K562 (cell line): Measurements from ENCODE around the gene CAPN2. TPM values are rescaled to one million over a fixed set of nuclear protein-coding genes. Genes with fewer than 3 reads are reported as not detected.

Experiments used
- ATAC-seq: fragments of 200-7000 bp; cut with Tn5 transposase; 3 replicates; pipeline ENCODE4 v1.9.1; 2020; ENCODE audit warnings: moderate library complexity
- BruUV-seq: library from RNA; stranded (reverse); fragments of 400-500 nt; replicated peaks from 2 replicates; lab custom pipeline; 2021; lab: Mats Ljungman, UMichigan
- CTCF ChIA-PET: fragments of 300-600 bp; formaldehyde crosslinking; extraction: SDS; loops from one replicate; lab custom pipeline; 2021; ENCODE audit warnings: low intra/inter-chr PET ratio; lab: Yijun Ruan, JAX
- POLR2A ChIA-PET: fragments of 300-600, 350-650 bp; sonication (Branson Sonifier 250); formaldehyde crosslinking; extraction: SDS; loops from one replicate; lab custom pipeline; 2021; ENCODE audit warnings: antibody characterized with exemption, inconsistent platforms; lab: Yijun Ruan, JAX
- DNase-seq, 4 experiments: peaks; one replicate each; pipeline versions ENCODE4 v3.0.0 to v3.0.0-alpha.2; 2011 to 2018; ENCODE audit warnings: low spot score in 3 of 4, mixed read lengths in 3 of 4; ENCODE audit errors: extremely low read depth in 1 of 4
- FAIRE-seq: peaks from 2 replicates; lab custom pipeline; 2011; peaks lifted over from hg19 to GRCh38; lab: Jason Lieb, UNC
- H2AFZ ChIP-seq: 2 replicates; pipeline ENCODE4 v1.6.0; 2011; ENCODE audit warnings: low read depth, low read length, control low read depth, inconsistent platforms
- H3K27ac ChIP-seq: fragments of 200-600 bp; 3 replicates; pipeline ENCODE4 v1.8.0; 2011; ENCODE audit warnings: low read depth, mild to moderate bottlenecking, control low read depth, inconsistent platforms, low read length, moderate library complexity, mixed read lengths; ENCODE audit errors: extremely low read depth
- H3K27me3 ChIP-seq, 2 experiments: fragments of 300-600 bp in 1 of 2; 2 replicates in 1 of 2; 3 replicates in 1 of 2; pipeline versions ENCODE4 v1.6.0 to v1.8.0; 2011; ENCODE audit warnings: inconsistent platforms in 2 of 2, low read length in 2 of 2, mild to moderate bottlenecking in 1 of 2, mixed read lengths in 1 of 2, moderate library complexity in 1 of 2; ENCODE audit not compliant: control insufficient read depth in 2 of 2, insufficient read depth in 2 of 2
- H3K36me3 ChIP-seq: fragments of 300-600 bp; 3 replicates; pipeline ENCODE4 v1.8.0; 2011; ENCODE audit warnings: mild to moderate bottlenecking, low read length, inconsistent platforms; ENCODE audit not compliant: control insufficient read depth, insufficient read depth
- H3K4me1 ChIP-seq, 2 experiments: fragments of 200-600 bp in 1 of 2; replicated peaks in 1 of 2; 2 replicates in 1 of 2; 3 replicates in 1 of 2; pipeline versions ENCODE4 v1.5.1 to v1.8.0; 2011; ENCODE audit warnings: inconsistent platforms in 2 of 2, low read length in 2 of 2, mild to moderate bottlenecking in 1 of 2, mixed read lengths in 1 of 2, moderate library complexity in 1 of 2; ENCODE audit not compliant: control insufficient read depth in 2 of 2, insufficient read depth in 2 of 2
- H3K4me2 ChIP-seq: 2 replicates; pipeline ENCODE4 v1.6.1; 2011; ENCODE audit warnings: low read length, control low read depth, inconsistent platforms, mixed read lengths; ENCODE audit not compliant: insufficient read depth
- H3K4me3 ChIP-seq: fragments of 200-600 bp; sonication (generic), shearing (Covaris generic); 2 replicates; pipeline ENCODE4 v1.5.1; 2016; ENCODE audit warnings: control low read depth, inconsistent platforms
- H3K79me2 ChIP-seq: fragments of 200-600 bp; 3 replicates; pipeline ENCODE4 v1.8.0; 2011; ENCODE audit warnings: low read length, inconsistent platforms; ENCODE audit not compliant: control insufficient read depth, insufficient read depth
- H3K9ac ChIP-seq, 2 experiments: 2 replicates each; pipeline versions ENCODE4 v1.6.0 to v1.6.1; 2011; ENCODE audit warnings: low read depth in 2 of 2, low read length in 2 of 2, control low read depth in 1 of 2, inconsistent platforms in 1 of 2, mild to moderate bottlenecking in 1 of 2, mixed read lengths in 1 of 2; ENCODE audit not compliant: insufficient read depth in 1 of 2
- H3K9me1 ChIP-seq: one replicate; pipeline ENCODE4 v1.6.0; 2011; ENCODE audit warnings: inconsistent platforms, mild to moderate bottlenecking, low read length, moderate library complexity; ENCODE audit not compliant: control insufficient read depth, insufficient read depth
- H3K9me3 ChIP-seq: replicated peaks from 2 replicates; pipeline ENCODE4 v1.5.1; 2011; ENCODE audit warnings: low read depth, low read length, inconsistent platforms; ENCODE audit not compliant: control insufficient read depth, insufficient read depth
- H4K20me1 ChIP-seq: replicated peaks from 2 replicates; pipeline ENCODE4 v1.6.1; 2011; ENCODE audit warnings: low read length, inconsistent platforms, mixed read lengths; ENCODE audit not compliant: control insufficient read depth, insufficient read depth
- BDP1 ChIP-seq: IDR thresholded peaks from 3 replicates; pipeline ENCODE4 v1.6.1; 2011; ENCODE audit not compliant: insufficient read length, insufficient read depth
- BMI1 ChIP-seq: fragments of 150-350 bp; IDR thresholded peaks from 2 replicates; pipeline ENCODE4 v1.6.1; 2014; ENCODE audit warnings: low read length
- BRD4 ChIP-seq: fragments of 200-600 bp; sonication (generic); IDR thresholded peaks from 2 replicates; pipeline ENCODE4 v1.6.1; 2017; ENCODE audit warnings: inconsistent platforms
- ETS2 ChIP-seq: IDR thresholded peaks from 2 replicates; pipeline ENCODE4 v1.6.1; 2016; ENCODE audit warnings: borderline replicate concordance, missing genetic modification characterization, mild to moderate bottlenecking, moderate library complexity, missing compliant biosample characterization; ENCODE audit not compliant: poor library complexity, severe bottlenecking
- EWSR1 ChIP-seq: fragments of 450-650 bp; IDR thresholded peaks from 2 replicates; pipeline ENCODE4 v1.6.1; 2018; ENCODE audit warnings: borderline replicate concordance, mild to moderate bottlenecking, low read depth, moderate library complexity; ENCODE audit not compliant: partially characterized antibody
- GABPA ChIP-seq: fragments of 200-800 bp; sonication (Bioruptor generic); conservative IDR thresholded peaks from 2 replicates; pipeline ENCODE4 v1.6.1; 2016; ENCODE audit warnings: low read depth, missing genetic modification characterization, missing compliant biosample characterization
- HEY1 ChIP-seq: fragments of 250-450 bp; sonication (Bioruptor Pico); IDR thresholded peaks from 2 replicates; pipeline ENCODE4 v1.5.0; 2020; ENCODE audit warnings: mild to moderate bottlenecking, moderate library complexity, borderline replicate concordance
- JUND ChIP-seq, 2 experiments: IDR thresholded peaks; 2 replicates in 1 of 2; 3 replicates in 1 of 2; pipeline ENCODE4 v1.6.1; 2011; ENCODE audit warnings: borderline replicate concordance in 2 of 2, low read depth in 2 of 2, low read length in 2 of 2, improper control_type of control experiment in 1 of 2, missing biosample characterization in 1 of 2, missing genetic modification characterization in 1 of 2, missing genetic modification reagents in 1 of 2
- NFIC ChIP-seq: fragments of 450-650 bp; IDR thresholded peaks from 2 replicates; pipeline ENCODE4 v1.6.1; 2017; ENCODE audit warnings: mild to moderate bottlenecking, inconsistent platforms
- NFXL1 ChIP-seq: fragments of 450-650 bp; formaldehyde crosslinking; IDR thresholded peaks from 2 replicates; pipeline ENCODE4 v1.4.0; 2021; ENCODE audit warnings: mild to moderate bottlenecking
- POU5F1 ChIP-seq: fragments of 150-350 bp; IDR thresholded peaks from 2 replicates; pipeline ENCODE4 v1.6.1; 2014; ENCODE audit warnings: borderline replicate concordance, low read length, low read depth, mild to moderate bottlenecking; ENCODE audit not compliant: partially characterized antibody
- SREBF2 ChIP-seq: sonication (generic); formaldehyde crosslinking; IDR thresholded peaks from 2 replicates; pipeline ENCODE4 v1.4.0; 2020; ENCODE audit warnings: mild to moderate bottlenecking, missing genetic modification reagents
- TCF3 ChIP-seq: sonication (generic); formaldehyde crosslinking; IDR thresholded peaks from 2 replicates; pipeline ENCODE4 v1.4.0; 2020; ENCODE audit warnings: mild to moderate bottlenecking, missing genetic modification reagents
- ZNF354B ChIP-seq: fragments of 250-450 bp; sonication (Bioruptor Pico); IDR thresholded peaks from 2 replicates; pipeline ENCODE4 v1.4.0; 2020
- ZNF668 ChIP-seq: fragments of 250-450 bp; sonication (Bioruptor Pico); IDR thresholded peaks from 2 replicates; pipeline ENCODE4 v1.8.0; 2022; ENCODE audit warnings: mild to moderate bottlenecking, inconsistent platforms
- ZNF75A ChIP-seq: fragments of 450-650 bp; formaldehyde crosslinking; IDR thresholded peaks from 2 replicates; pipeline ENCODE4 v1.4.0; 2020; ENCODE audit warnings: mild to moderate bottlenecking
- WGBS: fragments of 100-300 bp; shearing (Covaris generic); methylation state at CpG from one replicate; pipeline ENCODE4 v1.1.6; 2016; ENCODE audit warnings: low coverage, mixed read lengths; ENCODE audit not compliant: insufficient coverage; ENCODE audit errors: missing lambda C conversion rate; 5-methylcytosine and 5-hydroxymethylcytosine counted together
- in situ Hi-C: fragments of 300-500 bp; cut with MboI; formaldehyde crosslinking; loops from 4 replicates; pipeline ENCODE4 v1.15.0; 2018; ENCODE audit warnings: inconsistent platforms, mixed read lengths
- intact Hi-C: fragments of 100-400 bp; cut with micrococcal nuclease; formaldehyde crosslinking; loops from 2 replicates; pipeline ENCODE4 v1.14.2; 2022
- polyA plus RNA-seq, 8 experiments: library from polyadenylated mRNA; depleted of rRNA in 4 of 8; stranded (reverse) in 5 of 8; unstranded in 3 of 8; fragments of >200 nt; fragmentation: Nextera tagmentation in 2 of 8; fragmentation: Illumina TruSeq in 1 of 8; extraction: Ambion mirVana in 2 of 8; extraction: Trizol in 1 of 8; gene quantifications; 2 replicates each; pipeline versions ENCODE4 v1.2.1 to v1.2.3, GENCODE V29; 2011 to 2014; ENCODE audit warnings: inconsistent platforms in 1 of 8, missing spikeins in 1 of 8
- total RNA-seq, 7 experiments: library from RNA; depleted of rRNA in 6 of 7; stranded (reverse); fragments of >200 nt in 6 of 7; fragmentation: Illumina TruSeq in 2 of 7; extraction: Trizol in 2 of 7; gene quantifications; 2 replicates each; pipeline versions ENCODE4 v1.2.1 to v1.2.3, GENCODE V29; 2011 to 2021; ENCODE audit warnings: low replicate concordance in 1 of 7
- TF ChIP-seq, protein P1 (sequence below): fragments of 250-450 bp; sonication (Bioruptor Pico); IDR thresholded peaks from 2 replicates; pipeline ENCODE4 v1.5.0; 2022; ENCODE audit warnings: mild to moderate bottlenecking
- TF ChIP-seq, protein P2 (sequence below): sonication (generic); formaldehyde crosslinking; IDR thresholded peaks from 2 replicates; pipeline ENCODE4 v1.8.0; 2022; ENCODE audit warnings: mild to moderate bottlenecking, low read depth, missing genetic modification reagents
- TF ChIP-seq, protein P3 (sequence below): fragments of 450-650 bp; formaldehyde crosslinking; IDR thresholded peaks from 2 replicates; pipeline ENCODE4 v1.4.0; 2020; ENCODE audit warnings: mild to moderate bottlenecking, moderate library complexity

CAPN2 gene
- total and polyA plus RNA-seq, 9 of the 15 experiments (the other 6 are each of a cell fraction or from before 2014, with no cell fraction given): 24.6 to 157 (median 101) TPM

DNA sequence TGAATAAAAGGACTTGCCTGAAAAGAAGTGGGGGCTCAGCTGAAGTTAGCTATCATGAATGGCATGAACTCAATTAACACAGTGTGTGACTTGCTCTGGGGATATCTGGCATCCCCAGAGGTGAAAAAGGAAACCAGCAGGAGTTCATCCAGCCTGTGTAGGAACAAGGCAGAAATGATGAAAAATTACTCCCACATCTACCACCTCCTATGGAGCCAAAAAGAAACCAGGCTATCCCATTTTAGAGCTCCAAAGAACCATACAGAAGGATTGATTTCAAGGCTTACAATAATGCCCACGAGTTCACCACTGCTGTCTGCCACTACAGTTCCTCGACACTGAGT lies 108.1 kb downstream of the CAPN2 start:
- Histone ChIP-seq H3K9me1 (no peaks in the 10 kb centered on the region), H3K4me1 (peaks cover 0 to 8% of the 10 kb centered on the region in 2 experiments; a peak in 3 of 5 replicates), H4K20me1 (0 out of 2 replicates have a peak, but pooled peaks cover 5% of the 10 kb centered on the region), H3K9ac (no peak overlapping the region), H3K79me2 (peaks cover 78% of the 10 kb centered on the region), H2AFZ (no peak overlapping the region), H3K27me3 (no peaks in the 10 kb centered on the region), H3K9me3 (no peaks in the 10 kb centered on the region), H3K27ac (peak overlapping the region; percentile 8; the same call in 1 of the 3 replicates), H3K36me3 (peaks cover 42% of the 10 kb centered on the region), H3K4me3 (no peak overlapping the region), H3K4me2 (no peak overlapping the region)
- intact Hi-C loops: no loop called here
- WGBS: 79% methylated on average over 2 of the region's 2 CpGs
- in situ Hi-C loops: no loop called here
- no peak for DNase-seq
- ATAC-seq: peak; percentile 45
- no peak for FAIRE-seq
- ChIA-PET CTCF (no interaction called here), POLR2A (interaction anchor here (0.5 to 1.5 kb wide), 6 partner anchors 9 to 556 kb away, joined by 3 to 5 read pairs (median 3); no protein-coding TSS in a partner anchor)
- BruUV-seq: TSS peak; percentile 16
- no peak for TF ChIP-seq ZNF354B (CRISPR knock-in tag)
- TF ChIP-seq JUND (IDR thresholded peaks at IDR 0.05; ENCODE audit: borderline replicate concordance, low read depth, low read length): no peak
- TF ChIP-seq JUND (tag; IDR thresholded peaks at IDR 0.05; ENCODE audit: borderline replicate concordance, low read depth, low read length): no peak
- 0 out of 2 replicates have a peak, but pooled peaks have one; percentile 7 for TF ChIP-seq TCF3 (CRISPR knock-in tag)
- TF ChIP-seq POU5F1: no peak
- peak; percentile 16; the same call in 1 of the 2 replicates for TF ChIP-seq GABPA (tag)
- no peak for TF ChIP-seq HEY1 (CRISPR knock-in tag)
- no peak for TF ChIP-seq EWSR1
- TF ChIP-seq, protein P1, sequence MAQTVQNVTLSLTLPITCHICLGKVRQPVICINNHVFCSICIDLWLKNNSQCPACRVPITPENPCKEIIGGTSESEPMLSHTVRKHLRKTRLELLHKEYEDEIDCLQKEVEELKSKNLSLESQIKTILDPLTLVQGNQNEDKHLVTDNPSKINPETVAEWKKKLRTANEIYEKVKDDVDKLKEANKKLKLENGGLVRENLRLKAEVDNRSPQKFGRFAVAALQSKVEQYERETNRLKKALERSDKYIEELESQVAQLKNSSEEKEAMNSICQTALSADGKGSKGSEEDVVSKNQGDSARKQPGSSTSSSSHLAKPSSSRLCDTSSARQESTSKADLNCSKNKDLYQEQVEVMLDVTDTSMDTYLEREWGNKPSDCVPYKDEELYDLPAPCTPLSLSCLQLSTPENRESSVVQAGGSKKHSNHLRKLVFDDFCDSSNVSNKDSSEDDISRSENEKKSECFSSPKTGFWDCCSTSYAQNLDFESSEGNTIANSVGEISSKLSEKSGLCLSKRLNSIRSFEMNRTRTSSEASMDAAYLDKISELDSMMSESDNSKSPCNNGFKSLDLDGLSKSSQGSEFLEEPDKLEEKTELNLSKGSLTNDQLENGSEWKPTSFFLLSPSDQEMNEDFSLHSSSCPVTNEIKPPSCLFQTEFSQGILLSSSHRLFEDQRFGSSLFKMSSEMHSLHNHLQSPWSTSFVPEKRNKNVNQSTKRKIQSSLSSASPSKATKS (CRISPR knock-in tag): no peak
- TF ChIP-seq ZNF75A (CRISPR knock-in tag): no peak
- TF ChIP-seq BMI1: no peak
- TF ChIP-seq BRD4: no peak
- TF ChIP-seq NFIC: no peak
- TF ChIP-seq, protein P2, sequence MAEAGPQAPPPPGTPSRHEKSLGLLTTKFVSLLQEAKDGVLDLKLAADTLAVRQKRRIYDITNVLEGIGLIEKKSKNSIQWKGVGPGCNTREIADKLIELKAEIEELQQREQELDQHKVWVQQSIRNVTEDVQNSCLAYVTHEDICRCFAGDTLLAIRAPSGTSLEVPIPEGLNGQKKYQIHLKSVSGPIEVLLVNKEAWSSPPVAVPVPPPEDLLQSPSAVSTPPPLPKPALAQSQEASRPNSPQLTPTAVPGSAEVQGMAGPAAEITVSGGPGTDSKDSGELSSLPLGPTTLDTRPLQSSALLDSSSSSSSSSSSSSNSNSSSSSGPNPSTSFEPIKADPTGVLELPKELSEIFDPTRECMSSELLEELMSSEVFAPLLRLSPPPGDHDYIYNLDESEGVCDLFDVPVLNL: no peak
- TF ChIP-seq ETS2 (tag): no peak
- TF ChIP-seq SREBF2 (CRISPR knock-in tag): no peak
- no peak for TF ChIP-seq NFXL1
- TF ChIP-seq ZNF668: 0 out of 2 replicates have a peak, but pooled peaks have one; percentile 37
- TF ChIP-seq, protein P3, sequence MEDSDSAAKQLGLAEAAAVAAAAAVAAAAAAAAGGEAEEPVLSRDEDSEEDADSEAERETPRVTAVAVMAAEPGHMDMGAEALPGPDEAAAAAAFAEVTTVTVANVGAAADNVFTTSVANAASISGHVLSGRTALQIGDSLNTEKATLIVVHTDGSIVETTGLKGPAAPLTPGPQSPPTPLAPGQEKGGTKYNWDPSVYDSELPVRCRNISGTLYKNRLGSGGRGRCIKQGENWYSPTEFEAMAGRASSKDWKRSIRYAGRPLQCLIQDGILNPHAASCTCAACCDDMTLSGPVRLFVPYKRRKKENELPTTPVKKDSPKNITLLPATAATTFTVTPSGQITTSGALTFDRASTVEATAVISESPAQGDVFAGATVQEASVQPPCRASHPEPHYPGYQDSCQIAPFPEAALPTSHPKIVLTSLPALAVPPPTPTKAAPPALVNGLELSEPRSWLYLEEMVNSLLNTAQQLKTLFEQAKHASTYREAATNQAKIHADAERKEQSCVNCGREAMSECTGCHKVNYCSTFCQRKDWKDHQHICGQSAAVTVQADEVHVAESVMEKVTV (CRISPR knock-in tag): no peak
- no peak for TF ChIP-seq BDP1
